Hepatocyte (in vitro differentiated cells): ENCODE results near the gene CCDC66. TPM values are rescaled to one million over a fixed set of nuclear protein-coding genes. Genes with fewer than 3 reads are reported as not detected.

Experiments used
- DNase-seq: peaks from one replicate; pipeline ENCODE4 v3.0.0-alpha.2; 2016; ENCODE audit warnings: low spot score
- H2AFZ ChIP-seq: fragments of 200-600 bp; sonication (generic); 2 replicates; pipeline ENCODE4 v1.6.0; 2016; ENCODE audit warnings: antibody characterized with exemption, mild to moderate bottlenecking
- H3K27ac ChIP-seq: fragments of 200-600 bp; sonication (generic); 2 replicates; pipeline ENCODE4 v1.5.1; 2016; ENCODE audit warnings: mild to moderate bottlenecking
- H3K27me3 ChIP-seq: fragments of 200-600 bp; sonication (generic); 2 replicates; pipeline ENCODE4 v1.6.1; 2016
- H3K36me3 ChIP-seq: fragments of 200-600 bp; sonication (generic); replicated peaks from 2 replicates; pipeline ENCODE4 v1.5.1; 2016; ENCODE audit warnings: low read depth; ENCODE audit not compliant: insufficient read depth
- H3K4me1 ChIP-seq: fragments of 200-600 bp; sonication (generic); 2 replicates; pipeline ENCODE4 v1.5.1; 2016; ENCODE audit warnings: mild to moderate bottlenecking, moderate library complexity; ENCODE audit not compliant: insufficient read depth
- H3K4me2 ChIP-seq: fragments of 200-600 bp; sonication (generic); 2 replicates; pipeline ENCODE4 v1.6.0; 2016
- H3K4me3 ChIP-seq: fragments of 200-600 bp; sonication (generic); 2 replicates; pipeline ENCODE4 v1.5.1; 2016; ENCODE audit warnings: mild to moderate bottlenecking
- H3K79me2 ChIP-seq: fragments of 200-600 bp; sonication (generic); 2 replicates; pipeline ENCODE4 v1.6.0; 2017; ENCODE audit warnings: mild to moderate bottlenecking
- H3K9me2 ChIP-seq: fragments of 200-600 bp; sonication (generic); replicated peaks from 2 replicates; pipeline ENCODE4 v1.6.0; 2017; ENCODE audit warnings: mild to moderate bottlenecking; ENCODE audit not compliant: insufficient read depth
- H3K9me3 ChIP-seq: fragments of 200-600 bp; sonication (generic); 2 replicates; pipeline ENCODE4 v1.5.1; 2016; ENCODE audit warnings: low read depth, mild to moderate bottlenecking
- H4K20me1 ChIP-seq: fragments of 200-600 bp; sonication (generic); 2 replicates; pipeline ENCODE4 v1.6.0; 2016; ENCODE audit warnings: mild to moderate bottlenecking; ENCODE audit not compliant: insufficient read depth, poor library complexity, severe bottlenecking
- CTCF ChIP-seq: fragments of 200-600 bp; sonication (generic); IDR thresholded peaks from 2 replicates; pipeline ENCODE4 v1.5.1; 2016; ENCODE audit warnings: antibody characterized with exemption, mild to moderate bottlenecking; ENCODE audit not compliant: poor library complexity
- EZH2 ChIP-seq: fragments of 200-600 bp; sonication (generic); IDR thresholded peaks from 2 replicates; pipeline ENCODE4 v1.6.1; 2016; ENCODE audit warnings: antibody characterized with exemption, mild to moderate bottlenecking, borderline replicate concordance
- EZH2phosphoT487 ChIP-seq: fragments of 200-600 bp; sonication (generic); IDR thresholded peaks from one replicate; pipeline ENCODE4 v1.6.1; 2018; ENCODE audit warnings: antibody characterized with exemption, mild to moderate bottlenecking, low read depth, moderate library complexity; ENCODE audit not compliant: unreplicated experiment, severe bottlenecking
- WGBS: methylation state at CpG from one replicate; pipeline ENCODE4 v1.1.6; 2016; ENCODE audit warnings: low lambda C conversion rate; ENCODE audit errors: missing lambda C conversion rate; 5-methylcytosine and 5-hydroxymethylcytosine counted together
- polyA plus RNA-seq: library from polyadenylated mRNA; unstranded; fragments of >200 nt; fragmentation: Nextera tagmentation; extraction: Ambion mirVana; gene quantifications from 2 replicates; pipeline ENCODE4 v1.2.1, GENCODE V29; 2016
- total RNA-seq: library from RNA; depleted of rRNA; stranded (reverse); fragments of >200 nt; gene quantifications from 2 replicates; pipeline ENCODE4 v1.2.3, GENCODE V29; 2014

The CCDC66 gene
- total and polyA plus RNA-seq, 2 experiments from 2014 or later = 12.8 to 25.7 TPM

GRCh38 chr3:56525291-56525690 is 31.7 kb upstream of the CCDC66 start:
- no peaks in the 10 kb centered on the region for H3K4me1 ChIP-seq
- 67% methylated on average over 1 of the region's 1 CpG for WGBS

GRCh38 chr3:56536735-56537134 is 20.2 kb upstream of the CCDC66 start:
- H2AFZ ChIP-seq = no peak overlapping the region
- H3K4me1 ChIP-seq = no peaks in the 10 kb centered on the region
- DNase-seq = no peak
- H3K27me3 ChIP-seq = no peaks in the 10 kb centered on the region
- H3K27ac ChIP-seq = no peak overlapping the region
- no peak overlapping the region for H3K4me2 ChIP-seq
- TF ChIP-seq EZH2phosphoT487 (no peak), CTCF (no peak), EZH2 (no peak)
- H4K20me1 ChIP-seq = no peaks in the 10 kb centered on the region
- no peaks in the 10 kb centered on the region for H3K9me2 ChIP-seq
- 43% methylated on average over 2 of the region's 2 CpGs for WGBS
- H3K9me3 ChIP-seq = no peaks in the 10 kb centered on the region
- no peak overlapping the region for H3K4me3 ChIP-seq
- H3K79me2 ChIP-seq = no peaks in the 10 kb centered on the region
- H3K36me3 ChIP-seq = no peaks in the 10 kb centered on the region

More at GRCh38 chr3:56525291-56525690, 31.7 kb upstream of the CCDC66 start:
- Histone ChIP-seq H3K4me2 (no peak overlapping the region), H3K27me3 (peaks cover 9% of the 10 kb centered on the region), H3K4me3 (no peak overlapping the region), H3K36me3 (no peaks in the 10 kb centered on the region), H3K9me2 (no peaks in the 10 kb centered on the region), H3K27ac (no peak overlapping the region), H3K9me3 (no peaks in the 10 kb centered on the region), H4K20me1 (no peaks in the 10 kb centered on the region), H3K79me2 (no peaks in the 10 kb centered on the region), H2AFZ (no peak overlapping the region)
- TF ChIP-seq CTCF = no peak
- no peak for TF ChIP-seq EZH2phosphoT487
- TF ChIP-seq EZH2 = no peak
- DNase-seq = no peak

GRCh38 chr3:56547486-56547885 is 9.5 kb upstream of the CCDC66 start:
- no peak overlapping the region for H3K27ac ChIP-seq
- H2AFZ ChIP-seq = no peak overlapping the region
- peaks cover 15% of the 10 kb centered on the region for H3K27me3 ChIP-seq
- no peaks in the 10 kb centered on the region for H3K4me1 ChIP-seq
- H3K4me3 ChIP-seq = no peak overlapping the region
- WGBS = 41% methylated on average over 3 of the region's 3 CpGs
- H3K9me2 ChIP-seq = no peaks in the 10 kb centered on the region
- TF ChIP-seq EZH2phosphoT487 = no peak
- no peak for TF ChIP-seq EZH2
- TF ChIP-seq CTCF = peak; percentile 48
- H3K4me2 ChIP-seq = no peak overlapping the region
- no peaks in the 10 kb centered on the region for H4K20me1 ChIP-seq
- peak; percentile 9 for DNase-seq
- no peaks in the 10 kb centered on the region for H3K79me2 ChIP-seq
- H3K36me3 ChIP-seq = no peaks in the 10 kb centered on the region
- no peaks in the 10 kb centered on the region for H3K9me3 ChIP-seq

GRCh38 chr3:56557831-56558170 is 826 bp downstream of the CCDC66 start:
- no peaks in the 10 kb centered on the region for H3K9me3 ChIP-seq
- no peaks in the 10 kb centered on the region for H3K27me3 ChIP-seq
- H3K79me2 ChIP-seq = peaks cover 25% of the 10 kb centered on the region
- H4K20me1 ChIP-seq = no peaks in the 10 kb centered on the region
- no peaks in the 10 kb centered on the region for H3K4me1 ChIP-seq
- H3K27ac ChIP-seq = peak overlapping the region; percentile 88
- peak overlapping the region; percentile 94 for H2AFZ ChIP-seq
- H3K4me2 ChIP-seq = peak overlapping the region; percentile 80
- peak; percentile 9 for DNase-seq
- TF ChIP-seq EZH2 (no peak), CTCF (no peak), EZH2phosphoT487 (no peak)
- 13% methylated on average over 7 of the region's 7 CpGs for WGBS
- H3K9me2 ChIP-seq = no peaks in the 10 kb centered on the region
- H3K36me3 ChIP-seq = no peaks in the 10 kb centered on the region
- peak overlapping the region; percentile 59 for H3K4me3 ChIP-seq
